Type B pancreatic cell (in vitro differentiated cells): Measurements from ENCODE around the gene MECP2. TPM values are rescaled to one million over a fixed set of nuclear protein-coding genes. Genes with fewer than 3 reads are reported as not detected.

Experiments used
- DNase-seq: peaks from one replicate; pipeline ENCODE4 v3.0.0; 2021; ENCODE audit warnings: mixed read lengths; ENCODE audit not compliant: unreplicated experiment; ENCODE audit errors: extremely low spot score
- H3K27ac Mint-ChIP-seq: 2 replicates; pipeline ENCODE4 v1.8.0; 2021; ENCODE audit warnings: mild to moderate bottlenecking, mixed read lengths
- H3K27me3 Mint-ChIP-seq: 2 replicates; pipeline ENCODE4 v1.8.0; 2021; ENCODE audit warnings: mixed read lengths
- H3K36me3 Mint-ChIP-seq: 2 replicates; pipeline ENCODE4 v1.8.0; 2021; ENCODE audit warnings: mixed read lengths
- H3K4me1 Mint-ChIP-seq: one replicate; pipeline ENCODE4 v1.8.0; 2021; ENCODE audit warnings: mixed read lengths; ENCODE audit not compliant: unreplicated experiment
- H3K4me3 Mint-ChIP-seq: 2 replicates; pipeline ENCODE4 v1.8.0; 2021; ENCODE audit warnings: mild to moderate bottlenecking, mixed read lengths
- H3K9me3 Mint-ChIP-seq: 2 replicates; pipeline ENCODE4 v1.8.0; 2021; ENCODE audit warnings: mixed read lengths
- total RNA-seq: library from RNA; stranded (reverse); gene quantifications from 2 replicates; pipeline ENCODE4 v1.2.1, GENCODE V29; 2021; ENCODE audit warnings: low replicate concordance
- TF ChIP-seq, protein P1 (sequence below): fragments of 200-600 bp; sonication (generic); conservative IDR thresholded peaks from 2 replicates; pipeline ENCODE4 v1.5.0; 2021; ENCODE audit warnings: antibody characterized with exemption, mild to moderate bottlenecking

MECP2 gene
- total RNA-seq, 1 donor from 2014 or later = 37.7 TPM

DNA sequence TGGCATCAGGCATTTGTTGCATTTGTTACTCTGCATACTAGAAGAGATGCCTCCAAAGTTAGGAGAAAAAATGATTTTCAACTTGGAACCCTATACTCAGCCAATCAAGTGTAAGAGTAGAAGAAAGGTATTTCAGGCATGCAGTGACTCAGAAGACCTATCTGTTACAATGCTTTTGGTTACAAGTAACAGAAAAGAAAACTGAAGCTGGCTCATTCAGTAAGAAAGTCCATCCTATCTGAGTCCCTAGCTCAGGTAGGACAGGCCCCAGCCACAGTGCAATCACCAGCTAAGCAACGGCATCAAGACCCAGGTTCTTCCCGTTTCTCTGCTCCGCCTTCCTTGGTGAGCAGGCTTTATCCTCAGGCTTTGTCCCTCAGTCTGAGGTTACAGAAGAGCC lies 23.3 kb downstream of the MECP2 start:
- Mint-ChIP-seq H3K36me3 (peaks cover 7% of the 10 kb centered on the region), H3K4me3 (no peak overlapping the region), H3K4me1 (peaks cover 3% of the 10 kb centered on the region), H3K27ac (peak overlapping the region; percentile 3), H3K27me3 (no peaks in the 10 kb centered on the region), H3K9me3 (no peaks in the 10 kb centered on the region)
- TF ChIP-seq, protein P1, sequence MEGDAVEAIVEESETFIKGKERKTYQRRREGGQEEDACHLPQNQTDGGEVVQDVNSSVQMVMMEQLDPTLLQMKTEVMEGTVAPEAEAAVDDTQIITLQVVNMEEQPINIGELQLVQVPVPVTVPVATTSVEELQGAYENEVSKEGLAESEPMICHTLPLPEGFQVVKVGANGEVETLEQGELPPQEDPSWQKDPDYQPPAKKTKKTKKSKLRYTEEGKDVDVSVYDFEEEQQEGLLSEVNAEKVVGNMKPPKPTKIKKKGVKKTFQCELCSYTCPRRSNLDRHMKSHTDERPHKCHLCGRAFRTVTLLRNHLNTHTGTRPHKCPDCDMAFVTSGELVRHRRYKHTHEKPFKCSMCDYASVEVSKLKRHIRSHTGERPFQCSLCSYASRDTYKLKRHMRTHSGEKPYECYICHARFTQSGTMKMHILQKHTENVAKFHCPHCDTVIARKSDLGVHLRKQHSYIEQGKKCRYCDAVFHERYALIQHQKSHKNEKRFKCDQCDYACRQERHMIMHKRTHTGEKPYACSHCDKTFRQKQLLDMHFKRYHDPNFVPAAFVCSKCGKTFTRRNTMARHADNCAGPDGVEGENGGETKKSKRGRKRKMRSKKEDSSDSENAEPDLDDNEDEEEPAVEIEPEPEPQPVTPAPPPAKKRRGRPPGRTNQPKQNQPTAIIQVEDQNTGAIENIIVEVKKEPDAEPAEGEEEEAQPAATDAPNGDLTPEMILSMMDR = no peak
- DNase-seq = no peak

DNA sequence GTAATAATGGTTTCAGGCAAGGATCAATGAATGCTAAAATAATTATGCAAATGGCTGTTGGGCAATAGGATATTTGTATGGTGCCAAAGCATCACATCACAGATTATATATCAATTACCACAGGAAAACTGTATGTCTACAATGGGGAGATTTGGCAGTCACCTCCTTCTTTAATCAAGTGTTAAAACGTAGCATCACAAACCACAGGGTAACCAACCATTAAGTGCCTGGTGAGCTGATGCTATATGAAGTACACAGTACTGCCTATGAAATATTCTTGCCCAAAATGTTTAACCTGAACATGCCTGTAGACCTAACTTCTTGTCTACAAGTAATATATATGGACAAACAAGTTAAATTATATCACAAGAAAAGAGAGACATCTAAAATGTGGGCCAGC lies 25.3 kb downstream of the MECP2 start:
- H3K36me3 Mint-ChIP-seq = peaks cover 5% of the 10 kb centered on the region
- H3K4me1 Mint-ChIP-seq = peaks cover 3% of the 10 kb centered on the region
- H3K27ac Mint-ChIP-seq = no peak overlapping the region
- no peaks in the 10 kb centered on the region for H3K9me3 Mint-ChIP-seq
- no peak for DNase-seq
- no peak overlapping the region for H3K4me3 Mint-ChIP-seq
- H3K27me3 Mint-ChIP-seq = no peaks in the 10 kb centered on the region
- TF ChIP-seq, protein P1 = no peak

DNA sequence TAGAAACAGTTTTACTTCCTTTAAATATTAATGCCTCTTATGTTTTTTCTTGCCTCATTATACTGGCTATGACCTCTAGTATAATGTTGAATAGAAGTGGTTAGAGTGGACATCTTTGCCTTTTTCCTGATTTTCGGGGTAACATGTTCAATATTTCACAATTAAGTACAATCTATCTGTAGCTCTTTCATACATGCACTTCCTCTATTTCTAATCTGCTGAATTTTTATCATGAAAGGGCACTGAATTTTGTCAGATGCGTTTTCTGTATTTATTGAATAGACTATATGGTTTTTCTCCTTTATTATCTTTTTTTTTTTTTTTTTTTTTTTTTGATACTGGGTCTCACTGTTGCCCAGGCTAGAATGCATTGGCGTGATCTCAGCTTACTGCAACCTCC lies 29.0 kb downstream of the MECP2 start:
- no peak for DNase-seq
- H3K27ac Mint-ChIP-seq = no peak overlapping the region
- H3K4me3 Mint-ChIP-seq = no peak overlapping the region
- TF ChIP-seq, protein P1 = no peak
- H3K27me3 Mint-ChIP-seq = no peaks in the 10 kb centered on the region
- peaks cover 7% of the 10 kb centered on the region for H3K4me1 Mint-ChIP-seq
- peaks cover 5% of the 10 kb centered on the region for H3K36me3 Mint-ChIP-seq
- H3K9me3 Mint-ChIP-seq = peaks cover 7% of the 10 kb centered on the region

DNA sequence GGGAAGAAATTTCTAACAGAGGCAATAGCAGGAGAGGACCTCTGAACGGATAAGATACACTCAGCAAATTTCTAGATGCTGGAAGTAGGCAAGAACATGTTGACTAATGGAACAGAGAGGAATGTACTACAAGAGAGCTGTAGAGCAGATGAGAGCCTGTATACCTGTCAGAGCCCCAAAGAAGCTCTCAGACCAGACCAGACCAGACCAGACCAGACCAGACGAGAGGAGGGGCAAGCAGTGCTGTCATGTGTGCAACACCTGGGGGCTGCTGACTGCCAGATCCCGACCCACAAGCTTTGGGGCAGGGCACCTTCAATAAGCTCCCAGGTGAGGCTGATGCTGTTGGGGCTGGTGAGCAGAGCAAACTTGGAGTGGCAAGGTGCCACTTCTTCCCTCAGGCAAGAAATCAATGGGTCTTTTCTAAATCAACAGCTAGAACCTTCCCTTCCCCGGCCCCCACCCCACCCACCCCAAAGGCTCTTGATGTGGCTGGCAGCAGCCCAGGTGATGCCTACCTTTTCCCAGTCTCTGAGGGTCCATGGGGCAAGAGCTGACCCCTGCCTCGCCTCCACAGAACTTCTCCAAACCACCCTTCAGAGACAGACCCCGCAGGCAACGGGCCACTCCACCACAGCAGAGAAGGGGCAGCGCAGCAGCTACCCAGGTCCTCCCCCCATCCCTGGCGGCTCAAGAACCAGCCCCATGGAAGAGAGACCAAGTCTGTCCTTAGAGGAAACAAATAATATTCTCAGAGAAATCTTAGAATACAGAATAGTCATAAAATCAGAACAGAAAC lies 32.7 kb downstream of the MECP2 start:
- DNase-seq = no peak
- H3K9me3 Mint-ChIP-seq = peaks cover 7% of the 10 kb centered on the region
- TF ChIP-seq, protein P1 = no peak
- no peak overlapping the region for H3K4me3 Mint-ChIP-seq
- H3K27ac Mint-ChIP-seq = peak overlapping the region; percentile 9
- H3K4me1 Mint-ChIP-seq = peaks cover 19% of the 10 kb centered on the region
- peaks cover 5% of the 10 kb centered on the region for H3K36me3 Mint-ChIP-seq
- no peaks in the 10 kb centered on the region for H3K27me3 Mint-ChIP-seq

DNA sequence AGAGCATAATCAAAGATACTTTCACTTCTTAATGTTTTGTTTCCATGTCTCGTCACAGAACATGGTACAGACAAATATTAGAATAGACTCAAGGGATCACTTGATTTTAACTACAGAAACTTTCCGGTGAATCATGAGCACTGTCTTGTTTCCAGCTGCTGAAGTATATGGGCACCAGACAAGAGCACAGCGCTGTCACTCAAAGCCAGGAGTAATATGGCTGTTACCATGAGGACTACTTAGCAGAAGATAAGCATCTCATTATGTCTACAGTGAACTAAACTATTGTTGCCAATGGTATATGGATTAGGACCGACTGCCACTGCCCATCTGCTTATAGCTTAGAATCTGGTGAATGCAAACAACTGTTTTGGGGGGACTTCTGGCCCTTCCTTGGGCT lies 34.3 kb downstream of the MECP2 start:
- Mint-ChIP-seq H3K4me3 (no peak overlapping the region), H3K9me3 (peaks cover 7% of the 10 kb centered on the region), H3K36me3 (peaks cover 5% of the 10 kb centered on the region), H3K4me1 (peaks cover 24% of the 10 kb centered on the region), H3K27ac (no peak overlapping the region), H3K27me3 (no peaks in the 10 kb centered on the region)
- TF ChIP-seq, protein P1 = no peak
- DNase-seq = no peak
